Measurements from ENCODE around the gene MAP3K12.

Gene MAP3K12

DNA sequence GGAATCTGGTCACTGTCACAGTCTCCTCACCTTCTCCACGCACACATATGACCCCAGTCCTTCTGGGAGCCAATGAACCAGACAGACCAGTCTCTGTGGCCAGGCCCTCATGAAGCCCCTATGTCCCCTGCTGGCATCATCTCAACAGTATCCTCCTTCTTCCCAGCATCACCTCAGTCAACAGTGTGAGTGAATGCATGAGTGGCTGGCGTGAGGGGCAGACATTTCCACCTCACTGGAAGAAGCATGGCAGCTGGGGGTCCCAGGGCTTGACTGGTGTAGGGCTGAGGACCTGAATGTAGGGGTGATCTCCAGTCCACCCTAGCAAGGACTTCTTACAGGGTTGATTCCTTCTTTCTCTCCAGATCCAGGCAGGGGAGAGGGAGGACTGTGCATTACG, 1.8 kb downstream of the MAP3K12 start:
- Histone ChIP-seq H4K20me1 (ENCODE audit: control insufficient read depth, insufficient read depth, low read depth, low read length) (no peaks in the 10 kb centered on the region), H3K36me3 (ENCODE audit: control insufficient read depth, low read length) (0 out of 2 replicates have a peak, but pooled peaks cover 3% of the 10 kb centered on the region), H3K79me2 (ENCODE audit: control insufficient read depth, low read length) (peaks cover 27% of the 10 kb centered on the region), H3K27me3 (ENCODE audit: control insufficient read depth, low read length) (no peaks in the 10 kb centered on the region), H3F3A (ENCODE audit: control insufficient read depth, insufficient read depth) (peaks cover 9% of the 10 kb centered on the region), H3K27ac (ENCODE audit: low read depth, low read length) (no peak overlapping the region), H3K4me3 (ENCODE audit: low read length) (no peak overlapping the region), H3K4me2 (ENCODE audit: low read length) (no peak overlapping the region), H3K9me2 (replicated peaks; ENCODE audit: control insufficient read depth, low read length) (no peaks in the 10 kb centered on the region), H3K9me3 (ENCODE audit: control insufficient read depth, insufficient read depth, low read length) (no peaks in the 10 kb centered on the region), H3K4me1 (ENCODE audit: control insufficient read depth, low read length) (peaks cover 70% of the 10 kb centered on the region)
- no peak for TF ChIP-seq EZH2phosphoT487 (IDR thresholded peaks at IDR 0.05; ENCODE audit: borderline replicate concordance, low read length)
- TF ChIP-seq, protein P1, sequence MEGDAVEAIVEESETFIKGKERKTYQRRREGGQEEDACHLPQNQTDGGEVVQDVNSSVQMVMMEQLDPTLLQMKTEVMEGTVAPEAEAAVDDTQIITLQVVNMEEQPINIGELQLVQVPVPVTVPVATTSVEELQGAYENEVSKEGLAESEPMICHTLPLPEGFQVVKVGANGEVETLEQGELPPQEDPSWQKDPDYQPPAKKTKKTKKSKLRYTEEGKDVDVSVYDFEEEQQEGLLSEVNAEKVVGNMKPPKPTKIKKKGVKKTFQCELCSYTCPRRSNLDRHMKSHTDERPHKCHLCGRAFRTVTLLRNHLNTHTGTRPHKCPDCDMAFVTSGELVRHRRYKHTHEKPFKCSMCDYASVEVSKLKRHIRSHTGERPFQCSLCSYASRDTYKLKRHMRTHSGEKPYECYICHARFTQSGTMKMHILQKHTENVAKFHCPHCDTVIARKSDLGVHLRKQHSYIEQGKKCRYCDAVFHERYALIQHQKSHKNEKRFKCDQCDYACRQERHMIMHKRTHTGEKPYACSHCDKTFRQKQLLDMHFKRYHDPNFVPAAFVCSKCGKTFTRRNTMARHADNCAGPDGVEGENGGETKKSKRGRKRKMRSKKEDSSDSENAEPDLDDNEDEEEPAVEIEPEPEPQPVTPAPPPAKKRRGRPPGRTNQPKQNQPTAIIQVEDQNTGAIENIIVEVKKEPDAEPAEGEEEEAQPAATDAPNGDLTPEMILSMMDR (IDR thresholded peaks at IDR 0.05; ENCODE audit: low read depth, low read length, poor library complexity, severe bottlenecking), result no peak

DNA sequence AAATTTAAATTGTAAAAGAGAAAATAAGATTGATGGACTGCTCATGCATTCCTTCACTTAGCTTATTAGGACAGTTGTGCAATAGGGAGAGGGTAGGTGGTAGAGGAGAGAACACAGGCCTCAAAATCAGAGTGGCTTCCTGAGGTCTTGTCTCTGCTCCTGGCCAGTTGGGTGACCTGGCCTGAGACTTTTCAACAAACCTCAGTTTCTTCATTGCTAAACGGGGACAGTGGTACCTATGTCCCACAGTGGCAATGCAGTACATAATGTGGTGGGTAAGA, 2.6 kb downstream of the MAP3K12 start:
- no peak overlapping the region for H3K27ac ChIP-seq (ENCODE audit: low read depth, low read length)
- peaks cover 68% of the 10 kb centered on the region for H3K4me1 ChIP-seq (ENCODE audit: control insufficient read depth, low read length)
- H4K20me1 ChIP-seq (ENCODE audit: control insufficient read depth, insufficient read depth, low read depth, low read length), result no peaks in the 10 kb centered on the region
- H3K36me3 ChIP-seq (ENCODE audit: control insufficient read depth, low read length), result 0 out of 2 replicates have a peak, but pooled peaks cover 3% of the 10 kb centered on the region
- no peaks in the 10 kb centered on the region for H3K27me3 ChIP-seq (ENCODE audit: control insufficient read depth, low read length)
- H3K4me3 ChIP-seq (ENCODE audit: low read length), result no peak overlapping the region
- TF ChIP-seq EZH2phosphoT487 (IDR thresholded peaks at IDR 0.05; ENCODE audit: borderline replicate concordance, low read length), result no peak
- TF ChIP-seq, protein P1 (IDR thresholded peaks at IDR 0.05; ENCODE audit: low read depth, low read length, poor library complexity, severe bottlenecking), result no peak
- H3F3A ChIP-seq (ENCODE audit: control insufficient read depth, insufficient read depth), result peaks cover 9% of the 10 kb centered on the region
- H3K9me2 ChIP-seq (replicated peaks; ENCODE audit: control insufficient read depth, low read length), result no peaks in the 10 kb centered on the region
- H3K79me2 ChIP-seq (ENCODE audit: control insufficient read depth, low read length), result peaks cover 19% of the 10 kb centered on the region
- H3K9me3 ChIP-seq (ENCODE audit: control insufficient read depth, insufficient read depth, low read length), result no peaks in the 10 kb centered on the region
- no peak overlapping the region for H3K4me2 ChIP-seq (ENCODE audit: low read length)

DNA sequence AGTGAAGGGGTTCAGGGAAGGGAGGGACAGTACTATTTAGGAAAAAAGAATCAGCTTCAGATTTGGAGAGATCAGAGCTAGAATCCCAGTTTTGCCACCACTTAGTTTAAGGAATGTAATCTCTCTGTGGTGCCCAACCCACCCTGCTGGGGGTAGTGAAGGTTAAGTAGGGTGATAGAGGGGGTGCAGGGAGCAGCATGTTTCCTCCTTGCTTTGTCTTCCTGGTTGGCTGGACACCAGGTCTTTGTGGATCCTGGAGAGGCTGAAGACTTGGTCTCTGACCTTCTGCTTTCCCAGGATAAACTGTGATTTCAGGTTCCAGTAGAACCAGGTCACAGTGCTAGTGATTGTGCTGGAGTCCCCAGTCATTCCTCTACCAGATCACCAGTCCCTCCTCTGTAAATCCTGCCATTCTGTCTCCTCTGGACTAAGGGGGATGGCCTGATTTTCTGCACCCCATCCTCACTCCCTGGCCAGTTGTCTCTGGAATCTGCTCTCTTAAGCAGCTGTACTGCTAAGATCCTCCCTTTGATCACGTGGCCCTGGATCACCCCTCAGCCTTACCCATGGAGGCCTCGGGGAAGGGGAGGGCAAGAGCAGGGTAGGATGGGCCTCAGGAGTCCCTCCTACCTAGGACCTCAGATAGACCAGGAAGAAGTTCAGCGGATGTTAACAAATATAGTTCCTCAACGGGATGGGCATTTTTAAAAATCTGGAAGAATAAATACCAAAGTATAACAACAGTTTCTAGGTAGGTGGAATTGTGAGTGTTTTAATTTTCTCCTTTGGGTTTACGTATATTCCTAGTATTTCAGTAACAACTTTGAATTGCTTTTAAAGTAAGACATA, 3.1 kb downstream of the MAP3K12 start:
- no peak overlapping the region for H3K4me2 ChIP-seq (ENCODE audit: low read length)
- 0 out of 2 replicates have a peak, but pooled peaks cover 3% of the 10 kb centered on the region for H3K36me3 ChIP-seq (ENCODE audit: control insufficient read depth, low read length)
- TF ChIP-seq, protein P1 (IDR thresholded peaks at IDR 0.05; ENCODE audit: low read depth, low read length, poor library complexity, severe bottlenecking), result no peak
- TF ChIP-seq EZH2phosphoT487 (IDR thresholded peaks at IDR 0.05; ENCODE audit: borderline replicate concordance, low read length), result no peak
- H4K20me1 ChIP-seq (ENCODE audit: control insufficient read depth, insufficient read depth, low read depth, low read length), result no peaks in the 10 kb centered on the region
- H3K4me3 ChIP-seq (ENCODE audit: low read length), result no peak overlapping the region
- peaks cover 9% of the 10 kb centered on the region for H3F3A ChIP-seq (ENCODE audit: control insufficient read depth, insufficient read depth)
- H3K9me3 ChIP-seq (ENCODE audit: control insufficient read depth, insufficient read depth, low read length), result no peaks in the 10 kb centered on the region
- H3K9me2 ChIP-seq (replicated peaks; ENCODE audit: control insufficient read depth, low read length), result no peaks in the 10 kb centered on the region
- H3K79me2 ChIP-seq (ENCODE audit: control insufficient read depth, low read length), result peaks cover 17% of the 10 kb centered on the region
- H3K4me1 ChIP-seq (ENCODE audit: control insufficient read depth, low read length), result peaks cover 65% of the 10 kb centered on the region
- no peaks in the 10 kb centered on the region for H3K27me3 ChIP-seq (ENCODE audit: control insufficient read depth, low read length)
- no peak overlapping the region for H3K27ac ChIP-seq (ENCODE audit: low read depth, low read length)
